ENCODE data around the gene DEFB124.
A peak's percentile ranks its signal among the peaks of the same experiment; 100 is the strongest.
"Not testable (repeated sequence)": the region's sequence is repeated elsewhere in the genome, so short reads cannot be mapped to it uniquely, and the experiment has no call there.

The DEFB124 gene, protein sequence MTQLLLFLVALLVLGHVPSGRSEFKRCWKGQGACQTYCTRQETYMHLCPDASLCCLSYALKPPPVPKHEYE

DNA sequence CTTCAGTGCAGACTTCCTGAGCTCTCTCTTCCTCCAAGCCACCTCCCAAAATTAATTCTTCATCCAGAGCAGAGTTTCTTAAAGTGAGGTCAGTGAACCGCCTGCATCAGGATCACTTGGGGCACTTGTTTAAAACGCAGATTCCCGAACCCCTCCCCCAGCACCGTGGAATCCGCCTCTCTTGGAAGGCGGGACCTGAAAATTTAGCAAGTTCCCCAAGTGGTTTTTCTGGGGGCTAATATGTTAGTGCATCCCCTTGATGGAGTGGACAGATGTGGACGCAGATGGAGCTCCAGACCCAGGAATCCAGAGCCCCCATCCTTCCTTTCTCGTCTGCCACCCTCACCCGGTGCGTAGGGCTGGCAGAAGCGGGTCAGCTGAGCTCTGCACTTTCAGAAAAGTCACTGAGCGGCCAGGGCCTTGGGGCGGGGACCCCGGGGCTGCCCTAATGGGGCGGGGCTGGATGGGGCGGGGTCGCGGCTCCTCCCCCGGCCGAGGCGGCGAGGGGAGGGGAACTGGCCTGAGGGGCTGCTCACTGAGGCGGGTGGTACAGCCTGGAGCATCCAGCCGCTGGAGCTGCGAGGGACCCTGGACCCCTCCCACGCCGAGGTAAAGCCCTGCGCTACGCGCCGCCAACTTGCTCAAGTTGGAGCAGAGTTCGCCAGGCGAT, at the start of gene DEFB124, which contains the start of gene REM1:
DEFB124 (minus strand) TSS at position 370 of the 670 bp plus-strand sequence. CDS start 2,114 bp downstream, outside the sequence.
REM1 (plus strand) TSS at position 531 of the 670 bp plus-strand sequence. CDS start 1,158 bp downstream, outside the sequence.
- DNase-seq = no peak

DNA sequence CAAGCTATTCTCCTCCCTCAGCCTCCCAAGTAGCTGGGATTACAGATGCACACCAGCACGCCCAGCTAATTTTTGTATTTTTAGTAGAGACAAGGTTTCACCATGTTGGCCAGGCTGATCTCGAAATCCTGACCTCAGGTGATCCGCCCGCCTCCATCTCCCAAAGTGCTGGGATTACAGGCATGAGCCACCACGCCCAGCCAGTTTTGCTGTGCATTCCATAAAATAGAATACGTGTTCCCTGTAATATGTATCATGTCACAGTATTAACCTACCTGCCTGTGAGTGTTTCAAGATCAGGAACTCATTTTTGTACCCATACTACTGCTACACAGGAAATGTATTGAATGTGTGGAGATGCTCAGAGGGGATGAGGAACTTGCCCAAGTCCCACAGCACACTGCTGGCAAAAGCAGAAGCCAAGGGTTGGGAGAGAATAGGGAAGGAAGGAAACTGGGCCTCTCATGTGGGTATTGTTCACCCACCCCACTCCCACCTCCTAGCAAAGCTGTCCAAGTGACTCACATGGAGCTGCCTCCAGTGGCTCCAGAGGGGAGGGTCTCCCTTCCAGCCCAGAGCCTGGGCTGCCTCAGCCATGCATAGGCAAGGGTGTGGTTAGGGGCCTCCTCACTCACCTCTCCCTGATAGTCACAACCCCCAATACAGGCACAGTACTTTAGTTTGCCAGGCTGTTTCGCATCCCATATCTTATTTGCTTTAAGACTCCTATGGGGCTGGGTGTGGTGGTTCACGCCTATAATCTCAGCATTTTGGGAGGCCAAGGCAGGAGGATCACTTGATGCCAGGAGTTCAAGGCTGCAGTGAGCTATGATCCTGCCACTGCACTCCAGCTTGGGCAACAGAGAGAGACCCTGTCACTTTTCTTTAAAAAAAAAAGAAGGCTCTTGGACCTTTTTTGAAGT, 48.7 kb upstream of the DEFB124 start:
- no peak for DNase-seq

DNA sequence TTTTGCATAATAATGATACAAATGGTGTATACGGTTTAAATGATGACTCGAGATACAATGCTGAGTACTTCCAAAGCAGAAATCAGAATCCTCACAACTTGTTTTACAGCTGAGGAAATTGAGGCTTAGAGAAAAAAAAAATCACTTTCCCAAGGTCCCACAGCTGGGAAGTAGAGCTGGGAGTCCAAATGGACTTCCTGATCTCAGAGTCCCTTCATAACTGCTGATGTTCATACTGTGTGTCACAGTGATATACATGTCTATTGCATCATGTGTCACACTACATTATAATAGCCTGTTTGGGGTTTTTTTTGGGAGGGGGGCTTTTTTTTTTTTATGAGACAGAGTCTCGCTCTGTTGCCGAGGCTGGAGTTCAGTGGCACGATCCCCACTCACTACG, 47.8 kb upstream of the DEFB124 start:
- no peak for DNase-seq

DNA sequence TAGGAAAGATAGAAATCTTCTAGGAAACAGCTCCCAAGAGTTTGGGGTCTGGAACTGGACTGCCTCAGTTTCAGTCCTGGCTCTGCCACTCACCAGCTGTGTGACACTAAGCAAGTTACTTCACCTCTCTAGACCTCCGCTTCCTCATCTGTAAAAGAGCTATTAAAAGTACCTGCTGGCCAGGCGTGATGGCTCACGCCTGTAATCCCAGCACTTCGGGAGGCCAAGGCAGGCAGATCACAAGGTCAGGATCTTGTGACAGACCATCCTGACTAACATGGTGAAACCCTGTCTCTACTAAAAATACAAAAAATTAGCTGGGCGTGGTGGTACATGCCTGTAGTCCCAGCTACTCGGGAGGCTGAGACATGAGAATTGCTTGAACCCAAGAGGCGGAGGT, 46.3 kb upstream of the DEFB124 start:
- DNase-seq = not testable (repeated sequence)

DNA sequence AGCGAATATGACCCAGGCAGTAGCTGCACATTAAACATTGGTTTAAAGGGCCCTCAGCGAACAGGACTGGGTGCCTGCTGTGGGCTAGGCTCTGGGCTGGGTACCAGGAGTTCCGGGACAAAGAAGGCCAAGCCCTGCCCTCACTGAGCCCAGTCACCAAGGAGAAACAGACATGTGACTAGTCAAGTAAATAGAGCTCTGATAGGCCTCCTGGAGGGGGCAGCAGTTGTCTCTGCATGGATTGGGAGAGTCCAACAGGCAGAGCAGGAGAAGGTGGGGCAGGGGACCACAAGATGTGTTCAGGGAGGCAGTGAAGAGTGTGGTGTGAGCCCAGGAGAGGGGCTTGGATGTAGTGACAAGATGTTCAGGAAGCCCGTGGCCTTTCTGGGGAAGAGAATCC, 42.4 kb upstream of the DEFB124 start:
- peak in 2 of 3 experiments; percentile 12 to 30 for DNase-seq

DNA sequence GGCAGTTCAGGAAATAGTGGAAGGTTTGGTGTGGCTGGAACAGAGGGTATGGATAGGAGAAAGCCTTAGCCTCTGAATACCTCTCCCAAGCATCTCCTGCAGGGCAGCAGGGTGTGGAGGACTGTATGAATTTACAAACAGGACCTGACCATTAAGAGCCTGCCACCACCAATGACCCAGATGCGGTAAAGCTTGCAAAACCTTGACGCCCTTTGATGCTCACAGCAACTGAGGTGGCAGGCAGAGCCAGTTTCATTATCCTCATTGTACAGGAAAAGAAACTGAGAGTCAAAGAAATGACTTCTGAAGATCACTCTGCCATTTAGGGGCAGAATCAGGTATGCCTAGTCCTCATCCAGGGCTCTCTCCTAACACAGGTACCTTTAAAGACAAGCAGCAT, 41.7 kb upstream of the DEFB124 start:
- no peak for DNase-seq

DNA sequence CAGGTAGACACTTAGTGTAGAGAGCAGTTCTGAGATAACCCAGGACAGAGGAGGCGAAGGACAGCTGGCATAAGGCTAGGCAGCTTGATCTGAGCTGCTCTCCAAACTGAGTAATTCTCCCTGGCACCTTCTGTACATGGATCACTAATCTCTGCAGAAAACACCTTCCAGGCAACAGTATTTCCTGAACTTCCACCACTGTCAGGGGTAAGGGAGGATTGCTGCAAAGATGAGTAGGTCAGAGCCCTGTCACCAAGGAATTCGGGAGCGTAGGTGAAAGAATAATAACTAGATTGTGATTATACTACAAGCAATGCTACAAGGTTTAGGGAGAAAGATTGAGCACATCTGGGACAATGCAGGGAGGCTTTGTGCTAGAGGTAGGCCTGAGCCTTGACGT, 41.2 kb upstream of the DEFB124 start:
- no peak for DNase-seq

DNA sequence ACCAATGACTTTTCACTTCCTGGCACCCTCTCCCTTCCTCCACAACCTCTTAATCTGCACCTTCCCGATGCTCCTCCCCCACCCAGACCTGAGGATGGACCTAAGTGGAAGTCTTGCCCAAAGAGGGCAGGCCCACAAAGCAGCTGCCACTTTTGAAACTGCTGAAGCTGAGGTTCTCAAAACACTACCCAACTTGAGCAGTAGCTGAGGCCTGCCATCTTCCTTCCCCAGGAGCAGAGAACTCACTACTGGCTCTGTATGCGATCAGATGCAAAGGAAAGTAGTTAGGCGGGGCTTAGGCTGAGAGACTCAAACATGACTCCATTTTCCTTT, 40.8 kb upstream of the DEFB124 start:
- no peak for DNase-seq

DNA sequence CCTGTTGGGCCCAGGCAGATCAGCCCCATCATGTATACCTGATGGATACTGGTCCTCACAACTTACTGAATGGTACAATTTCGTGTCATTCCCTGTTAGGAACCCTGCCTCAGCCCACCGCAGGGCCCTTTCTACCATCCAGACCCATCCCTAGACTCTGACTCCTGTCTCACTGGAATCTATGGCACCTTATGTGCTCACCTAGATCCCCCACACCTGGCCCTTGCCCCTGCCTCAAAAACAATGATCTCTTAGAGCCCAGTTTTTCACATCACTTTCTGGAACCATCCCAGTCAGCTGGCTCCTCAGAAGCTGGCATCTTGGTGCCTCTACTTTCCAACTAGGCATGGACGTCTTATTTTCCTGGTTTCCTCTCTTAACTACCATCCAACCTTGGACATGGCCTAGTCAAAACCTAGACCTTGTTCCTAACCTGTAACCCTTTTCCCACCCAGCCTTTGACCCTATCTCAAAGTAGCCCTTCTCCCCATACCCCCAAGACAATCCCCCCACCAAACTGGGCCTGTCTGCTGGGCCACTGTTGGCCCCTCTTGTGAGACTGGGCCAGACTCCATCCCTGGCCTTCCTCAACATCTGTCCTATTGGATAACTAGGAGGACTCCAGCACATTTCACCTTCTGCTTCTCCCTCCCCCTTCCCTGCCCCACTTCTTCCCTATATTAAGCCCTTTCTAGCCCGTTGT, 40.3 kb upstream of the DEFB124 start:
- DNase-seq = no peak

DNA sequence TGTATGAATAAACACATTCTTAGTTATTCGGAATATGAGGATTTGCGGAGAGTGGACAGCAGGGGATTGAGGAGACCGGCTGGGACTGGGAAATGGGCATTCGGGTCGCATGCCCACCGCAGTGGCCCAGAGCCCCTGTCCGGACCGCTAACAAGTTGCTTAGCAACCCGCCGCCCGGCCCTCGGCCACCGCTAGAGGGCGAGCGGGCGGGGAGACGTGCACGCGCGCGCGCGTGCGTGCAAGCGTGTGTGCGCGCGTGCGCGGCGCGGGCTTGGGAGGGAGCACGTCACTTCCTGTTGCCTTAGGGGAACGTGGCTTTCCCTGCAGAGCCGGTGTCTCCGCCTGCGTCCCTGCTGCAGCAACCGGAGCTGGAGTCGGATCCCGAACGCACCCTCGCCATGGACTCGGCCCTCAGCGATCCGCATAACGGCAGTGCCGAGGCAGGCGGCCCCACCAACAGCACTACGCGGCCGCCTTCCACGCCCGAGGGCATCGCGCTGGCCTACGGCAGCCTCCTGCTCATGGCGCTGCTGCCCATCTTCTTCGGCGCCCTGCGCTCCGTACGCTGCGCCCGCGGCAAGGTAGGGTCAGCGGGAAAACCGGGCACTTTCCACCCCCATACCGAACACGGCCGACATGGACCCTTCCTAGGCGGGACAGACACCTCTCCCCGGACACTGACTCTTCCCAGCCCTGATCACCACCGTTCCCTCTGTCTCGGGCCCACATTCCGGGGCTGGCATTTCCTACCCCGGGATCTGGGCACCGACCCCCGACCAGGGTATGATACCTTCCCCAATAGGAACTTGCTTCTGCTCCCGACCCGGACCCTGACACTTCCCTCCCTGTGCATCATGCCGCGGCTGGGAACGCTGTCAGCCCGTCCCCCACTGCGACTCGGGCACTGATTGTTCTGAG, 39.5 kb upstream of the DEFB124 start, which contains the start of gene HM13:
HM13 (plus strand) TSS at position 289 of the 918 bp plus-strand sequence; CDS start at position 399, 110 bp downstream.
- DNase-seq = peak; percentile 97

DNA sequence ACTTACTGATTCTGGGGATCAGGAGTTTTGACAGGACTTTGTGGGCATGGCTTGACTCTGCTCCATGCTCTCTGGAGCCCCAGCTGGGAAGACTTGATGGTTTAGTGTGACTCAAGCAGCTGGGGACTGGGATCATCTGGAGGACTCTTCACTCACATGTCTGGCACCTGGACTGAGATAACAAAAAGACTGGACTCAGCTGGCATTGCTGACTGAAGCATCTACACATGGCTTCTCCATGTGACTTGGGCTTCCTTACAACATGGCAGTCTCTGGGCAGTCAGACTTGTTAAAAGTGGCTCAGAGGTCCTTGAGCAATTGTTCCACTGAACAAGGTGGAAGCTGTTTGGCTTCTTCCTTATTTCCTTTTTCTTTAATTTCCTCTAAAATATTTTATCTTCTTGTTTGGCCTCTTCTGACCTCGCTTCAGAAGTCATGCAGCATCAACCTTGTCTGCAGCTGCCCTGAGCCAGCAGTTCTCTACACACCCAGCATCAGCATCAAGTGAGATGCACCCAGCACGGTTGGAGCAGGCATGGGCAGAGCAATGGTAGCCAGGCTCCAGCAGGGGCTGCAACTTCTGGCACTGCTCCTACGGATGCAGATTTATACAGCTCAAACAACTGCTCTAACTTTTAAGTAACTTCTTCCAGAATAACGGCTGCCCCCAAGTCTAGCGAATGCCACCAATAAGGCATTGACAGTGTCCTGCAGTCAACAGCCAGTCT, 33.8 kb upstream of the DEFB124 start:
- DNase-seq = no peak

DNA sequence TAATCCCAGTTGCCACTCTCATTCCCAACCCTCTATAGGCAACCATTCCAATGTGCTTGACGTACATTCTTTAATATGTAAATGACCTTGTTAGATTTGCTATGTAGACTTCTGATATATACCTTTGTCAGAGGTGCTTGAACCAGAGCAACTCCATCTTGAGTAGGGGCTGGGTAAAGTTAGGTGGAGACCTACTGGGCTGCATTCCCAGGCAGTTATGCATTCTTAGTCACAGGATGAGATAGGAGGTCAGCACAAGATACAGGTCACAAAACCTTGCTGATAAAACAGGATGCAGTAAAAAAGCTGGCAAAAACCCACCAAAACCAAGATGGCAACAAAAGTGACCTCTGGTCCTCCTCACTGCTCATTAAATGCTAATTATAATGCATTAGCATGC, 31.0 kb upstream of the DEFB124 start:
- no peak for DNase-seq

DNA sequence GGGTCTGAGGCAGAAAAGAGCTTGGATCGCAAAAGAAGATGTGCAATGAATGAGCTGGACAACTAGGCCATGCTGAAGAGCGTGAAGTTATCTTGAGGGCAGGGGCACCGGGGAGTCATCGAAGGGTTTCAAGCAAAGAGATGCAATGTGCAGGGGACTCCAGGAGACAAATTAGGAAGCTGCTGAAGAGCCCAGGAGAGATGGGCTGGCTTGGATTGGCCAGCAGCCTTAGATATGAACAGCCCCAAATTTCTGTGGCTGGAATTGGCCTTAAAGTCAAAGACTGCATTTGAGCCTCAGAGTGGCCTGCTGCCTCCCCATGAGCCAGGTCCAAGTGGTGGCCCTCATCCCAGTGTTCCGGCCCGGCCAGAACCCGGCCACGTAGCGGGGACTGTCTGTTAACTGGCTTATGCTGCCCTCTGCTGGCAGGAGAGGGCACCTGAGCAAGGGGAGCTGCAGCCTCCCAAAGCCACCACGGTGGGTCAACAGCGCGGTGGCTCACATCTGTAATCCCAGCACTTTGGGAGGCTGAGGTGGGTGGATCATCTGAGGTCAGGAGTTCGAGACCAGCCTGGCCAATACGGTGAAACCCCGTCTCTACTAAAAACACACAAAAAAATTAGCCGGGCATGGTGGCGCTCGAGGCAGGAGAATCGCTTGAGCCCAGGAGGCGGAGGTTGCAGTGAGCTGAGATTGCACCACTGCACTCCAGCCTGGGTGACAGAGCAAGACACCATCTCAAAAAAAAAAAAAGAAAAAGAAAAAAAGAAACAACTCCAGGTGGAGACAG, 28.2 kb upstream of the DEFB124 start:
- peak; percentile 67 to 88 (median 80) for DNase-seq

DNA sequence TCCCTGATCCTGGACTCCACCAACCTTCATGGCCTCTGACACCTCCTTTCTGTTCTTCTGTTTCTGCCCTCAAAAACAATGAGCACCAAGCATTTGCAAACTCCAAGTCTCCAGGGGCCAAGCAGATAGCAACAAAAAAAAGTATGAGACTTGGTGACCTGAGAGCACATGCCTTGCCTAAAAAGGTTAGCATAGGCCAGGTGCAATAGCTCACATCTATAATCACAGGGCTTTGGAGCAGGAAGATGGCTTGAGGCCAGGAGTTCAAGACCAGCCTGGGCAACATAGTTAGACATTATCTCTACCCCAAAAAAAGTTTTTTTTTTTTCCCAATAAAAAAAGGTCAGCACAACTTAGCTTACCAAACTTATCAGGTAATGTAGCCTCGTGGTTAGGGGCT, 25.6 kb upstream of the DEFB124 start:
- no peak for DNase-seq

DNA sequence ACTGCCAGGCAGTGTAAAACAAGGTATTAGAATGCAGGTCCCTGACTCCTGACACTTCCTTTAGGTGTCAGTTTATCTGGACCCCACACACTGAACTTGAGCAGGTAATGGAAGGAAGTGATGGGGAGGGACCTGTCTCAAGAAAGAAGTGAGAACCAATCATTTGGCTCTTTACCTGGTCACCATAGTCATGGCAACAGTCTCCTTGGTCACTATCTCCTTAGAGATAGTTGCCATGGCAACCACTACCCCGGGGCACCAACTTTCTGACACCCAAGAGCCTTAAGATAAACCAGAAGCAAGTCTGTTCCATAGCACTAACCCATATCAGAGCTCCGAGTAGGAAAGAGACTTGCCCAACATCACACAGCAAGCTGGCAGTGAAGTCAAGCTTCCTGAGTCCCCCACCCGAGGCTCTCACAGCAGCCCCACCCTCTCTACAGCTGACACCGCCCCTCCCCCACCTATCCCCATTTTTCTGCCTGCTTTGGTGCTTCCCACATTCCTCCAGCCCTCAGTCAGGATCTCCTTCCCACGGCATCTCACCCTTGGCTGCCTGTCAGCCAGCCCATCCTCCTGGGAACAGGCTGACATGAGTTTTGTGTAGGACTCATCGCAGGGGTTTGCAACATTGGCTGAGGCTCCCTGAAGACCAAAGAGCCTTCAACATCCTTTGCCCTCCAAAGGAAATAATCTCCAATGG, 23.1 kb upstream of the DEFB124 start:
- DNase-seq = peak in 1 of 3 experiments; percentile 54

DNA sequence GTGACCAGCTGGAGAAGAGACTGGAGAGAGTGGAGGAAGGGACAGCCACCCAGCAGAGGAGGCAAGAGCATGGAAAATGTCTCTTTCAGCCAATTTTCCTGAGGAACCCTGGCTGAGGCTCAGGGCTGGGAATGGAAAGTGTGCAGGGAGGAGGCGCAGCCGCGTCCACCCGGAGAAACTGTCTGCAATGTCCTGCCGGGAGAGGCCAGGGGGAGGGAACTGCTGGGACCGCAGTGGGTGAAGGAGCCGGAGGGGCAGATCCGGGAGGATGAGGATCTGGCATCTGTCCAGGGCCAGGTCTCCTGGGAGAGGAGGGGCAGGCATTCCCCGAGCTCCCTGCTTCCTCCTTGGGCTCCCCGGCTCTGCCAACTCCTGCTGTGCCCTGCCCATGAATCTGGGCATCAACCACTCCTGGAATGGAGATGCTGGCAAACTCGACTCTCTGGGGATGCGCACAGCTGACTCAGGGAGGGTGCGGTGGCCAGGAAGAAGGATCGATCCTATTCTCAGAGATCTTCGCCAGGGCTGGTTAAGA, 21.9 kb upstream of the DEFB124 start:
- DNase-seq = peak in 1 of 3 experiments; percentile 38

DNA sequence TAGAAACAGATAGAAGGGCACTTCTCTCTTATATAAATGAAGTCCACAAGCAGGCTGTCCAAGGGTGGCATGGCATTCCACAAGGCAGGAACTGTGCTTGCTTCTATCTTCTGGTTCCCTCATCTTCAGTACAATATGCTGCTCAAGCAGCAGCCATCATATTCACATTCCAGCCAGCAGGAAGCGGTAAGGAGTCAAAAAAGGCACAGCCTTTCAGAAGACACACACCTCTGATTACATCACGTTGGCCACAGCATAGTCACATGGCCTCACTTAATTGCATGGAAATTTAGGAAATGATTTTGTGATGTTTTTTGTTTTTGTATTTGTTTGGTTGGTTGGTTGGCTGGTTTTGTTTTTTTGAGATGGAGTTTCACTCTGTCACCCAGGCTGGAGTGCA, 19.2 kb upstream of the DEFB124 start:
- peak in 2 of 3 experiments; percentile 18 to 34 for DNase-seq

DNA sequence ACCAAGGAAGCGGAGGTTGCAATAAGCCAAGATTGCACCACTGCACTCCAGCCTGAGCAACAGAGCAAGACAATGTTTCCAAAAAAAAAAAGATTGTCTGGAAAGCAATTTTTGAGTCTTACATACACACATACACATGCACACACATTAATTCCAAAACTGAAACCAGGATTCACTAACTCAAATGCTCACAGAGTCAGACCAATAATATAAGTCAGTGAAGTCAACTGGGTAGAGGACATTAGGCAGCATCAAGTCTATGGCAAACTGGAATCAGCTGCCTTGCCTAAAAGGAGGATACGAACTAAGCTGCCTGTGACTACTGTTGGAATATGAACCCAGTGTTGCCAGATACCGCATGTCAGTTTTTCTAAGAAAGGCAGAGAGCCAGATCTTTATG, 15.8 kb upstream of the DEFB124 start:
- no peak for DNase-seq

DNA sequence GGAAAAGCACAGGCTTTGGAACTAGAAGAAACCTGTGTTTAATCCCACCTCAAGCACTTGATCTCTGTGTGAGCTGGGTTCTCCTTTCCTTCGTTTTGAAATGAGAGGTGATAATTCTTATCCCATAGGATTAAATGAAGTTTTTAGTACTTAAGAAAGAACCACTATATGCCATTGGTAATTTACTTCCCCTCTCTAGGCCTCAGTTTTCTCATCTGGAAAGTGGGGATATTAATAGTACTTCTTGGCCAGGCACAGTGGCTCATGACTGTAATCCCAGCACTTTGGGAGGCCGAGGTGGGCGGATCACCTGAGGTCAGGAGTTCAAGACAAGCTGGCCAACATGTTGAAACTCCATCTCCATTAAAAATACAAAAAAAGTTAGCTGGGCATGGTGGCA, 14.2 kb upstream of the DEFB124 start:
- DNase-seq = no peak

Measured in NCI-H1417 (cell line).